MG63 (cell line): ENCODE data around the gene FGF11. TPM values are rescaled to one million over a fixed set of nuclear protein-coding genes. Genes with fewer than 3 reads are reported as not detected.

Experiments
- DNase-seq: peaks from one replicate; pipeline ENCODE4 v3.0.0-alpha.2; 2020
- H3K27me3 ChIP-seq: fragments of 250-450 bp; sonication (Bioruptor Pico); 2 replicates; pipeline ENCODE4 v1.5.1; 2020; ENCODE audit warnings: mild to moderate bottlenecking, moderate library complexity
- H3K36me3 ChIP-seq: fragments of 250-450 bp; sonication (Bioruptor Pico); 2 replicates; pipeline ENCODE4 v1.5.1; 2020; ENCODE audit warnings: mild to moderate bottlenecking, moderate library complexity
- H3K4me3 ChIP-seq: fragments of 250-450 bp; sonication (Bioruptor Pico); 2 replicates; pipeline ENCODE4 v1.5.1; 2020; ENCODE audit warnings: mild to moderate bottlenecking, moderate library complexity
- H3K9me3 ChIP-seq: fragments of 250-450 bp; sonication (Bioruptor Pico); 2 replicates; pipeline ENCODE4 v1.5.1; 2020; ENCODE audit warnings: mild to moderate bottlenecking, moderate library complexity
- total RNA-seq: library from RNA; depleted of rRNA; stranded (reverse); fragments of >200 nt; shearing (Covaris generic); gene quantifications from 2 replicates; pipeline ENCODE4 v1.2.3, GENCODE V29; 2014; ENCODE audit warnings: low replicate concordance

Gene FGF11
- total RNA-seq, 1 experiment from 2014 or later: not detected

GRCh38 chr17:7406235-7406825, 33.0 kb upstream of the FGF11 start:
- no peak overlapping the region for H3K4me3 ChIP-seq

GRCh38 chr17:7407082-7407481, 32.2 kb upstream of the FGF11 start:
- no peak overlapping the region for H3K4me3 ChIP-seq
- DNase-seq: no peak
- H3K27me3 ChIP-seq: no peaks in the 10 kb centered on the region
- H3K9me3 ChIP-seq: no peaks in the 10 kb centered on the region
- no peaks in the 10 kb centered on the region; the same call in 1 of the 2 replicates for H3K36me3 ChIP-seq

More at GRCh38 chr17:7406235-7406825, 33.0 kb upstream of the FGF11 start:
- Histone ChIP-seq H3K36me3 (no peaks in the 10 kb centered on the region; the same call in 1 of the 2 replicates), H3K9me3 (no peaks in the 10 kb centered on the region), H3K27me3 (no peaks in the 10 kb centered on the region)
- DNase-seq: no peak

GRCh38 chr17:7407485-7408251, 31.6 kb upstream of the FGF11 start, which contains the start of gene NLGN2:
Gene NLGN2 (plus strand): TSS chr17:7407845. CDS start chr17:7408256, 411 bp downstream.
- no peak within 1 kb of the TSS for H3K4me3 ChIP-seq

GRCh38 chr17:7408252-7408727, 31.0 kb upstream of the FGF11 start:
- Histone ChIP-seq H3K36me3 (no peaks in the 10 kb centered on the region; the same call in 1 of the 2 replicates), H3K9me3 (no peaks in the 10 kb centered on the region), H3K4me3 (no peak overlapping the region), H3K27me3 (no peaks in the 10 kb centered on the region)
- no peak for DNase-seq

More at GRCh38 chr17:7407485-7408251, 31.6 kb upstream of the FGF11 start, which contains the start of gene NLGN2:
- H3K27me3 ChIP-seq: no peaks in the 10 kb centered on the region
- no peaks in the 10 kb centered on the region for H3K9me3 ChIP-seq
- no peak for DNase-seq
- H3K36me3 ChIP-seq: no peaks in the 10 kb centered on the region; the same call in 1 of the 2 replicates

- no peaks in the 10 kb centered on the region for H3K9me3 ChIP-seq
- no peaks in the 10 kb centered on the region; the same call in 1 of the 2 replicates for H3K36me3 ChIP-seq
- no peak overlapping the region for H3K4me3 ChIP-seq
- no peaks in the 10 kb centered on the region for H3K27me3 ChIP-seq
- no peak for DNase-seq
Measured at GRCh38 chr17:7408863-7409262, 30.4 kb upstream of the FGF11 start.

- no peaks in the 10 kb centered on the region for H3K9me3 ChIP-seq
- H3K4me3 ChIP-seq: no peak overlapping the region
- H3K27me3 ChIP-seq: no peaks in the 10 kb centered on the region
- no peaks in the 10 kb centered on the region; the same call in 1 of the 2 replicates for H3K36me3 ChIP-seq
- no peak for DNase-seq
Measured at GRCh38 chr17:7409716-7410115, 29.6 kb upstream of the FGF11 start.

- no peak for DNase-seq
- Histone ChIP-seq H3K36me3 (no peaks in the 10 kb centered on the region; the same call in 1 of the 2 replicates), H3K4me3 (no peak overlapping the region), H3K9me3 (no peaks in the 10 kb centered on the region), H3K27me3 (no peaks in the 10 kb centered on the region)
Measured at GRCh38 chr17:7410634-7411426, 28.5 kb upstream of the FGF11 start.

GRCh38 chr17:7411427-7411750, 27.9 kb upstream of the FGF11 start:
- Histone ChIP-seq H3K4me3 (no peak overlapping the region), H3K27me3 (no peaks in the 10 kb centered on the region), H3K36me3 (no peaks in the 10 kb centered on the region; the same call in 1 of the 2 replicates), H3K9me3 (no peaks in the 10 kb centered on the region)
- no peak for DNase-seq

GRCh38 chr17:7413346-7413985, 25.8 kb upstream of the FGF11 start:
- no peak overlapping the region for H3K4me3 ChIP-seq
- no peaks in the 10 kb centered on the region for H3K27me3 ChIP-seq
- H3K36me3 ChIP-seq: no peaks in the 10 kb centered on the region; the same call in 1 of the 2 replicates
- H3K9me3 ChIP-seq: no peaks in the 10 kb centered on the region
- peak; percentile 27 for DNase-seq

GRCh38 chr17:7414837-7415236, 24.5 kb upstream of the FGF11 start:
- H3K9me3 ChIP-seq: no peaks in the 10 kb centered on the region
- DNase-seq: no peak
- H3K4me3 ChIP-seq: no peak overlapping the region
- no peaks in the 10 kb centered on the region for H3K36me3 ChIP-seq
- H3K27me3 ChIP-seq: no peaks in the 10 kb centered on the region

- H3K36me3 ChIP-seq: no peaks in the 10 kb centered on the region
- H3K27me3 ChIP-seq: no peaks in the 10 kb centered on the region
Measured at GRCh38 chr17:7415784-7416183, 23.5 kb upstream of the FGF11 start.

GRCh38 chr17:7416323-7416722, 23.0 kb upstream of the FGF11 start:
- Histone ChIP-seq H3K9me3 (no peaks in the 10 kb centered on the region), H3K27me3 (no peaks in the 10 kb centered on the region), H3K36me3 (no peaks in the 10 kb centered on the region), H3K4me3 (no peak overlapping the region)
- DNase-seq: no peak

More at GRCh38 chr17:7415784-7416183, 23.5 kb upstream of the FGF11 start:
- no peak for DNase-seq
- Histone ChIP-seq H3K9me3 (no peaks in the 10 kb centered on the region), H3K4me3 (no peak overlapping the region)

- H3K9me3 ChIP-seq: no peaks in the 10 kb centered on the region
- no peak overlapping the region for H3K4me3 ChIP-seq
- DNase-seq: no peak
- no peaks in the 10 kb centered on the region for H3K27me3 ChIP-seq
- no peaks in the 10 kb centered on the region for H3K36me3 ChIP-seq
Measured at GRCh38 chr17:7417056-7417655, 22.2 kb upstream of the FGF11 start.

- H3K4me3 ChIP-seq: no peak overlapping the region
- H3K9me3 ChIP-seq: no peaks in the 10 kb centered on the region
- H3K27me3 ChIP-seq: no peaks in the 10 kb centered on the region
Measured at GRCh38 chr17:7418472-7419152, 20.7 kb upstream of the FGF11 start.

GRCh38 chr17:7419819-7420610, 19.3 kb upstream of the FGF11 start, which contains the start of gene SPEM1:
Gene SPEM1 (plus strand): TSS chr17:7420324. CDS start chr17:7420385, 61 bp downstream.
- Histone ChIP-seq H3K9me3 (no peaks in the 10 kb centered on the region), H3K27me3 (no peaks in the 10 kb centered on the region), H3K36me3 (no peaks in the 10 kb centered on the region), H3K4me3 (no peak within 1 kb of the TSS)
- DNase-seq: no peak

More at GRCh38 chr17:7418472-7419152, 20.7 kb upstream of the FGF11 start:
- no peak for DNase-seq
- H3K36me3 ChIP-seq: no peaks in the 10 kb centered on the region
